K562 (cell line): Measurements from ENCODE around the gene PRR35. TPM values are rescaled to one million over a fixed set of nuclear protein-coding genes. Genes with fewer than 3 reads are reported as not detected.

ENCODE experiments used
- BACH1 ChIP-seq: fragments of 200-800 bp; sonication (Bioruptor generic); IDR thresholded peaks from 2 replicates; pipeline ENCODE4 v1.6.1; 2016; ENCODE audit warnings: missing genetic modification characterization, missing compliant biosample characterization
- FIP1L1 ChIP-seq: fragments of 200-400 bp; formaldehyde crosslinking; IDR thresholded peaks from 2 replicates; pipeline ENCODE4 v1.6.1; 2018; ENCODE audit warnings: mild to moderate bottlenecking, low read depth, low read length; ENCODE audit not compliant: poor library complexity, severe bottlenecking
- HDAC6 ChIP-seq: IDR thresholded peaks from 2 replicates; pipeline ENCODE4 v1.6.1; 2012; ENCODE audit warnings: low read depth, mild to moderate bottlenecking, control low read depth, inconsistent platforms, low read length, moderate library complexity
- KAT7 ChIP-seq: sonication (generic); formaldehyde crosslinking; IDR thresholded peaks from 2 replicates; pipeline ENCODE4 v1.8.0; 2022; ENCODE audit warnings: missing genetic modification reagents, mild to moderate bottlenecking, borderline replicate concordance
- LARP7 ChIP-seq: fragments of 450-650 bp; IDR thresholded peaks from 2 replicates; pipeline ENCODE4 v1.6.1; 2016
- MAFK ChIP-seq: IDR thresholded peaks from 2 replicates; pipeline ENCODE4 v1.6.1; 2011; ENCODE audit warnings: low read length, improper control_type of control experiment
- MCM5 ChIP-seq: fragments of 450-650 bp; IDR thresholded peaks from 2 replicates; pipeline ENCODE4 v1.6.1; 2016; ENCODE audit warnings: low read depth
- NEUROD1 ChIP-seq: fragments of 150-350 bp; IDR thresholded peaks from 2 replicates; pipeline ENCODE4 v1.6.1; 2014; ENCODE audit warnings: borderline replicate concordance, low read length, low read depth; ENCODE audit not compliant: partially characterized antibody
- PHTF2 ChIP-seq: fragments of 250-450 bp; sonication (Bioruptor Pico); IDR thresholded peaks from 2 replicates; pipeline ENCODE4 v1.5.0; 2021; ENCODE audit warnings: mild to moderate bottlenecking
- POLR2G ChIP-seq: fragments of 200-400 bp; formaldehyde crosslinking; IDR thresholded peaks from 2 replicates; pipeline ENCODE4 v1.6.1; 2017; ENCODE audit warnings: low read depth, mild to moderate bottlenecking, antibody characterized with exemption, low read length, moderate library complexity
- PTTG1 ChIP-seq: fragments of 450-650 bp; IDR thresholded peaks from 2 replicates; pipeline ENCODE4 v1.6.1; 2016; ENCODE audit warnings: low read depth, mild to moderate bottlenecking, missing genetic modification characterization, missing compliant biosample characterization
- PYGO2 ChIP-seq: fragments of 450-650 bp; IDR thresholded peaks from 2 replicates; pipeline ENCODE4 v1.6.1; 2016; ENCODE audit warnings: mild to moderate bottlenecking, missing genetic modification characterization, moderate library complexity, missing compliant biosample characterization
- TCF3 ChIP-seq: sonication (generic); formaldehyde crosslinking; IDR thresholded peaks from 2 replicates; pipeline ENCODE4 v1.4.0; 2020; ENCODE audit warnings: mild to moderate bottlenecking, missing genetic modification reagents
- TCF7L2 ChIP-seq: fragments of 150-350 bp; IDR thresholded peaks from 2 replicates; pipeline ENCODE4 v1.6.1; 2016; ENCODE audit warnings: low read depth, mild to moderate bottlenecking, low read length, moderate library complexity
- ZNF41 ChIP-seq: fragments of 250-450 bp; sonication (Bioruptor Pico); conservative IDR thresholded peaks from 2 replicates; pipeline ENCODE4 v1.4.0; 2020; ENCODE audit warnings: mild to moderate bottlenecking
- ZNF79 ChIP-seq: fragments of 250-450 bp; sonication (Bioruptor Pico); IDR thresholded peaks from 2 replicates; pipeline ENCODE4 v1.4.0; 2020; ENCODE audit warnings: low read depth, mild to moderate bottlenecking, moderate library complexity
- polyA plus RNA-seq, 8 experiments: library from polyadenylated mRNA; depleted of rRNA in 4 of 8; stranded (reverse) in 5 of 8; unstranded in 3 of 8; fragments of >200 nt; fragmentation: Nextera tagmentation in 2 of 8; fragmentation: Illumina TruSeq in 1 of 8; extraction: Ambion mirVana in 2 of 8; extraction: Trizol in 1 of 8; gene quantifications; 2 replicates each; pipeline versions ENCODE4 v1.2.1 to v1.2.3, GENCODE V29; 2011 to 2014; ENCODE audit warnings: inconsistent platforms in 1 of 8, missing spikeins in 1 of 8
- total RNA-seq, 7 experiments: library from RNA; depleted of rRNA in 6 of 7; stranded (reverse); fragments of >200 nt in 6 of 7; fragmentation: Illumina TruSeq in 2 of 7; extraction: Trizol in 2 of 7; gene quantifications; 2 replicates each; pipeline versions ENCODE4 v1.2.1 to v1.2.3, GENCODE V29; 2011 to 2021; ENCODE audit warnings: low replicate concordance in 1 of 7
- TF ChIP-seq, protein P1 (sequence below): fragments of 450-650 bp; conservative IDR thresholded peaks from 2 replicates; pipeline ENCODE4 v1.6.1; 2016; ENCODE audit warnings: missing genetic modification characterization, low read depth, mild to moderate bottlenecking, control low read depth, missing compliant biosample characterization
- TF ChIP-seq, protein P2 (sequence below): fragments of 250-450 bp; sonication (Bioruptor Pico); IDR thresholded peaks from 2 replicates; pipeline ENCODE4 v1.5.0; 2022; ENCODE audit warnings: mild to moderate bottlenecking
- TF ChIP-seq, protein P3 (sequence below): sonication (generic); formaldehyde crosslinking; IDR thresholded peaks from 2 replicates; pipeline ENCODE4 v1.8.1; 2023; ENCODE audit warnings: mild to moderate bottlenecking, missing genetic modification reagents

Gene PRR35
- total and polyA plus RNA-seq, 9 of the 15 experiments (the other 6 are each of a cell fraction or from before 2014, with no cell fraction given) = 0.17 to 0.45 (median 0.21) TPM; not detected in 5

DNA sequence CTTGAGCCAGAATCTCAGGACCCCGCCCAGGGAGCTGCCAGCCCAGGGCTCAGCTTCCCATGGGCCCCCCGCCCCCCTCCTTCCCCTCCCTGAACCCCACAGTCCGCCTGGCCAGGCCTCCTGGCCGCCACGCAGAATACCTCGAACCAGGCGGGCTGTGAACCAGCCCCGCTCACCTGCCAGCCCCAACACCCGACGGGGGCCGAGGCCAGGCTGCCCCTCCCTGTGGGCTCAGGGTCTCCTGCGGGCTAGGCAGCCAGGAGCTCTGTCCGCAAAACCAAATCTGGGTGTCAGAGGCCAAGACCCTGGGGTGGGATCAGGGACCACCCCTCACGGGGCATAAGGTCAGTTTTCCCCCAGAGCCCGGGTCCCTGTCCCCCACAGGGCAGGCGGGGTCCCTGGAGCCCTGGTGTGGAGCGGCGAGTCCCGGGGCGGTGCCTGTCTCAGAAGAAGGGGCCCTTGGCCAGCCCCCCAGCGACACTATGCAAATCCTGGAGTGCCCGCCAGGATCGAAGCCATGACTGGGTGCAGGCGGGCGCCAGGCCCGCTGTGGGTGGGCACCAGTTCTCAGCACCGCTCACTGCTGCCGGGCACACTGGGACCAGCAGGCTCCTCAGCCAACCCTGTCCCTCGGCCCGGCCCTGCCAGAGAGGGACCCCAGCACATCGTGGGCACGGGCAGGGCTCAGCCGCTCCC lies 6.4 kb upstream of the PRR35 start (continued):
- no peak for TF ChIP-seq TCF3 (CRISPR knock-in tag)
- TF ChIP-seq NEUROD1 = no peak
- TF ChIP-seq MCM5 = no peak
- no peak for TF ChIP-seq KAT7 (CRISPR knock-in tag)
- TF ChIP-seq BACH1 = no peak
- no peak for TF ChIP-seq PYGO2 (tag)
- TF ChIP-seq FIP1L1 = peak; percentile 11
- no peak for TF ChIP-seq TCF7L2
- no peak for TF ChIP-seq PTTG1 (tag)
- TF ChIP-seq, protein P1, sequence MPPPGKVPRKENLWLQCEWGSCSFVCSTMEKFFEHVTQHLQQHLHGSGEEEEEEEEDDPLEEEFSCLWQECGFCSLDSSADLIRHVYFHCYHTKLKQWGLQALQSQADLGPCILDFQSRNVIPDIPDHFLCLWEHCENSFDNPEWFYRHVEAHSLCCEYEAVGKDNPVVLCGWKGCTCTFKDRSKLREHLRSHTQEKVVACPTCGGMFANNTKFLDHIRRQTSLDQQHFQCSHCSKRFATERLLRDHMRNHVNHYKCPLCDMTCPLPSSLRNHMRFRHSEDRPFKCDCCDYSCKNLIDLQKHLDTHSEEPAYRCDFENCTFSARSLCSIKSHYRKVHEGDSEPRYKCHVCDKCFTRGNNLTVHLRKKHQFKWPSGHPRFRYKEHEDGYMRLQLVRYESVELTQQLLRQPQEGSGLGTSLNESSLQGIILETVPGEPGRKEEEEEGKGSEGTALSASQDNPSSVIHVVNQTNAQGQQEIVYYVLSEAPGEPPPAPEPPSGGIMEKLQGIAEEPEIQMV = no peak
- TF ChIP-seq LARP7 = no peak
- no peak for TF ChIP-seq PHTF2 (CRISPR knock-in tag)
- no peak for TF ChIP-seq ZNF41
- TF ChIP-seq HDAC6 = no peak
- TF ChIP-seq POLR2G = peak; percentile 64
- TF ChIP-seq, protein P2, sequence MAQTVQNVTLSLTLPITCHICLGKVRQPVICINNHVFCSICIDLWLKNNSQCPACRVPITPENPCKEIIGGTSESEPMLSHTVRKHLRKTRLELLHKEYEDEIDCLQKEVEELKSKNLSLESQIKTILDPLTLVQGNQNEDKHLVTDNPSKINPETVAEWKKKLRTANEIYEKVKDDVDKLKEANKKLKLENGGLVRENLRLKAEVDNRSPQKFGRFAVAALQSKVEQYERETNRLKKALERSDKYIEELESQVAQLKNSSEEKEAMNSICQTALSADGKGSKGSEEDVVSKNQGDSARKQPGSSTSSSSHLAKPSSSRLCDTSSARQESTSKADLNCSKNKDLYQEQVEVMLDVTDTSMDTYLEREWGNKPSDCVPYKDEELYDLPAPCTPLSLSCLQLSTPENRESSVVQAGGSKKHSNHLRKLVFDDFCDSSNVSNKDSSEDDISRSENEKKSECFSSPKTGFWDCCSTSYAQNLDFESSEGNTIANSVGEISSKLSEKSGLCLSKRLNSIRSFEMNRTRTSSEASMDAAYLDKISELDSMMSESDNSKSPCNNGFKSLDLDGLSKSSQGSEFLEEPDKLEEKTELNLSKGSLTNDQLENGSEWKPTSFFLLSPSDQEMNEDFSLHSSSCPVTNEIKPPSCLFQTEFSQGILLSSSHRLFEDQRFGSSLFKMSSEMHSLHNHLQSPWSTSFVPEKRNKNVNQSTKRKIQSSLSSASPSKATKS (CRISPR knock-in tag) = no peak
- no peak for TF ChIP-seq MAFK
- no peak for TF ChIP-seq ZNF79 (CRISPR knock-in tag)
- TF ChIP-seq, protein P3, sequence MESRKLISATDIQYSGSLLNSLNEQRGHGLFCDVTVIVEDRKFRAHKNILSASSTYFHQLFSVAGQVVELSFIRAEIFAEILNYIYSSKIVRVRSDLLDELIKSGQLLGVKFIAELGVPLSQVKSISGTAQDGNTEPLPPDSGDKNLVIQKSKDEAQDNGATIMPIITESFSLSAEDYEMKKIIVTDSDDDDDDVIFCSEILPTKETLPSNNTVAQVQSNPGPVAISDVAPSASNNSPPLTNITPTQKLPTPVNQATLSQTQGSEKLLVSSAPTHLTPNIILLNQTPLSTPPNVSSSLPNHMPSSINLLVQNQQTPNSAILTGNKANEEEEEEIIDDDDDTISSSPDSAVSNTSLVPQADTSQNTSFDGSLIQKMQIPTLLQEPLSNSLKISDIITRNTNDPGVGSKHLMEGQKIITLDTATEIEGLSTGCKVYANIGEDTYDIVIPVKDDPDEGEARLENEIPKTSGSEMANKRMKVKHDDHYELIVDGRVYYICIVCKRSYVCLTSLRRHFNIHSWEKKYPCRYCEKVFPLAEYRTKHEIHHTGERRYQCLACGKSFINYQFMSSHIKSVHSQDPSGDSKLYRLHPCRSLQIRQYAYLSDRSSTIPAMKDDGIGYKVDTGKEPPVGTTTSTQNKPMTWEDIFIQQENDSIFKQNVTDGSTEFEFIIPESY (CRISPR knock-in tag) = 0 out of 2 replicates have a peak, but pooled peaks have one; percentile 13
